ENCODE data around the gene THSD4.

DNA sequence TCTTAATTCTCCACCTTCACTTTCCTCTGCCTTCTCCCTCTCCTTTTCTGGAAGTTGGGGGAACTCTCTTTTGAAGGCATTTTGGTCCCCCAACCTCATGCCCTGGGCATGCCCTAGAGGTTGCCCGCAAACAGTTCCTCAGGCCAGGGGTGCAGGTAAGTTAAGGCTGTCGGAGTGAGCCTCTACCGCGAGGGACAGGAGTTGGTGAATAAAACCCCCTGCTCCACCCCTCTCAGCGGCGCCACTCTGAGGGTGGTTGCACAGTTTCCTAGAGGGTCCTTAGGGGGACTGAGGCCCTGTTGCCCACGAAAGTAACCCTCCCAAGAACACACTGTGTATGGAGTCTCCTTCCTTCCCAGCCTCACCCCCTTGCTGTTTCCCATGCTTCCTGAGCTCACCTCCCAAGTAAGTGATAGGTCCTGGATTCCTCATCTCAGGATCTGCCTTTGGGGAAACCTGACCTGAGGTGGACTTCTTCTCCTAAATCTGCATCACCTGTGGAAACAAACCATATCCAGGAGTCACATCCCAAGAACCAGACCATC is 23.1 kb upstream of the THSD4 start:
- no peak for TF ChIP-seq POLR2A (IDR thresholded peaks at IDR 0.05)
- TF ChIP-seq, protein P1, sequence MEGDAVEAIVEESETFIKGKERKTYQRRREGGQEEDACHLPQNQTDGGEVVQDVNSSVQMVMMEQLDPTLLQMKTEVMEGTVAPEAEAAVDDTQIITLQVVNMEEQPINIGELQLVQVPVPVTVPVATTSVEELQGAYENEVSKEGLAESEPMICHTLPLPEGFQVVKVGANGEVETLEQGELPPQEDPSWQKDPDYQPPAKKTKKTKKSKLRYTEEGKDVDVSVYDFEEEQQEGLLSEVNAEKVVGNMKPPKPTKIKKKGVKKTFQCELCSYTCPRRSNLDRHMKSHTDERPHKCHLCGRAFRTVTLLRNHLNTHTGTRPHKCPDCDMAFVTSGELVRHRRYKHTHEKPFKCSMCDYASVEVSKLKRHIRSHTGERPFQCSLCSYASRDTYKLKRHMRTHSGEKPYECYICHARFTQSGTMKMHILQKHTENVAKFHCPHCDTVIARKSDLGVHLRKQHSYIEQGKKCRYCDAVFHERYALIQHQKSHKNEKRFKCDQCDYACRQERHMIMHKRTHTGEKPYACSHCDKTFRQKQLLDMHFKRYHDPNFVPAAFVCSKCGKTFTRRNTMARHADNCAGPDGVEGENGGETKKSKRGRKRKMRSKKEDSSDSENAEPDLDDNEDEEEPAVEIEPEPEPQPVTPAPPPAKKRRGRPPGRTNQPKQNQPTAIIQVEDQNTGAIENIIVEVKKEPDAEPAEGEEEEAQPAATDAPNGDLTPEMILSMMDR (IDR thresholded peaks at IDR 0.05): no peak
